Epithelial cell of proximal tubule (primary cell): ENCODE data around the gene PPP2R5A. TPM values are rescaled to one million over a fixed set of nuclear protein-coding genes. Genes with fewer than 3 reads are reported as not detected.

Experiments
- DNase-seq: peaks from one replicate; pipeline ENCODE4 v3.0.0-alpha.2; 2011; ENCODE audit warnings: low read depth
- H3K4me3 ChIP-seq: 2 replicates; pipeline ENCODE4 v1.5.1; 2011; ENCODE audit warnings: low read depth, mild to moderate bottlenecking, low read length
- CTCF ChIP-seq: conservative IDR thresholded peaks from 2 replicates; pipeline ENCODE4 v1.5.1; 2012; ENCODE audit warnings: low read depth, mild to moderate bottlenecking, low read length
- total RNA-seq: library from RNA; depleted of rRNA; stranded (reverse); fragments of >200 nt; gene quantifications from 2 replicates; pipeline ENCODE4 v1.2.3, GENCODE V29; 2015

PPP2R5A gene
- total RNA-seq, 1 donor from 2014 or later = 31.2 TPM

GRCh38 chr1:212255705-212256307 lies 29.4 kb upstream of the PPP2R5A start:
- H3K4me3 ChIP-seq = no peak overlapping the region
- TF ChIP-seq CTCF = no peak
- no peak for DNase-seq

- no peak for TF ChIP-seq CTCF
- DNase-seq = no peak
Observed at GRCh38 chr1:212256369-212256768, 28.8 kb upstream of the PPP2R5A start.

DNA sequence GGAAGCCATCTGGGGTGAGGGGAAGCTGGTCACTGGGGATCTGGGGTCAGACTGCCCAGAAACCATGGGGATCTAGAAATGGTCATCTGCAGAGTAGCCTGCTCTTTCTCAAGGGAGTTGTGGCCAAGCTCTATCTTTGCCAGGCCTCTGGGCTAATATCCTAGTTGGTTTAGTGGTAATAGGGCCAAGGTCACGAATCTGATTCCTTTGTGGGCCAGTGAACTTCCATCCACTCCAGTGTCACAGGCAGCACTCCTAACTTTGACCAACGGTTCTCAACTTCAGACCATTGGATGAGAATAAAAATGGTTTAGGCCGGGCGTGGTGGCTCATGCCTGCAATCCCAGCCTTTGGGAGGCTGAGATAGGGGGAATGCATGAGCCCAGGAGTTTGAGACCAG lies 28.1 kb upstream of the PPP2R5A start:
- H3K4me3 ChIP-seq = no peak overlapping the region
- DNase-seq = no peak
- TF ChIP-seq CTCF = no peak

More at GRCh38 chr1:212256369-212256768, 28.8 kb upstream of the PPP2R5A start:
- H3K4me3 ChIP-seq = no peak overlapping the region

DNA sequence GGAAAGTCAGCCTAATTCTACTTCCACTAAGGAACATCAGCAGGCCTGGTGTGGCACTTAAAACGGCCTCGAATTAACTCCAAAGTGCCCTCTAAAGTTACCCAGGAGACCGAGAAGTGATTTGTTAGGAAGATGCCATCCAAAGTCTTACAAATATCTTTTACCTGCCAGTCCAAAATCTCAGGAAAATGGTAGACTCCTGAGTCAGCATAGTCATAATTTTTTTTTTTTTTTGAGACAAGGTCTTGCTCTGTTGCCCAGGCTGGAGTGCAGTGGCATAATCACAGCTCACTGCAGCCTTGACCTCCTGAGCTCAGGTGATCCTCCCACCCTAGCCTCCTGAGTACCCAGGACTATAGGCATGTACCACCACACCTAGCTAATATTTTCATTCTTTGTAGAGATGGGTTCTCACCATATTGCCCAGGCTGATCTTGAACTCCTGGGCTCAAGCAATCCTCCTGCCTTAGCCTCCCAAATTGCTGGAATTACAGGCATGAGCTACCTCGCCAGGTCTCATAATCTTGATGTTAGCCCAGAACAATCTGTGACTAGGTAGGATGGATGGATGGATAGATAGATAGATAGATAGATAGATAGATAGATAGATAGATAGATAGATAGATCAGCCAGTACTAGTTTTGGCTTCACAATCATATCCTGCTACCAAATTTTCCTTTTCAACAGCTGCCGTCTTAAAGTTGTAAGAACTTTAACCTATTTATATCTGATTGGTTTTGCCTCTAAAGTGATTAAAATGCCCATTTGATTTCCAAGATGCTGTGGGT lies 25.3 kb upstream of the PPP2R5A start:
- H3K4me3 ChIP-seq = no peak overlapping the region
- no peak for DNase-seq
- TF ChIP-seq CTCF = no peak

DNA sequence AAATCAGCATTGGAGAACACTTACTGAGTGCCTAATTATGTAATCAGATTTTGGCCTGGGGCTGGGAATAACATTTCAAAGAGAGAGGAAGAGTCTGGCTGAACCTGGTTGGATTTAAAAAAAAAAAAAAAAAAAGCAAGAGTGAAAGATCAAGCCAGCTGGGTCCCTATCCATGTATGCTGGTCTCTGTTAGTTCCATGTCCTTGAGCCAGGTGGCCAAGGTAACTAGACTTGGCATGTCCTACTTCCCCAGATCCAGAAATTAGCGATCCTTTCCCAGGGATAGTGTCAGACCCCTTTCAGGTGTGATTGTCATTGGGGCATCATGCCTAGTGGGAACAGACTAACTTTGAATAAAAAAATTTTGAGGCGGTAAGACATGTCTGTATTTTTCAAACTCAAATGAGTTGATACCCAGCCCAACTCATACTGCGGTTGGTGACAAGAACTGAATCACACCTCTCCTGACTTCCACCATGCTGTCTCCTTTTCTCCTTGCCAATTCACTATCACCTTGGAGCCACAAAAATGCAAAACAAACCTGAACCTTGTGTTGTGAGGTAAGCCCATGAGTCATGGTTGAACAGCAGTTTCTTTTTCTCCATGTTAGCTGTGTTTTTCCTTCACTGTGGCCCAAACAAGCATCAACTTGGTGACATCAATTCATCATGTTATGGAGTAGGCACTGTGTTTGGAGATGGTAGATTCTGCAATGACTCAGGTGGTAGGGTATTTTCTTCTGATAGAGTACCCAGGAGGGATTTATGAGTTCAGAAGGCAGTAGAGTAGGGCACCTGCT lies 24.5 kb upstream of the PPP2R5A start:
- peak; percentile 93 for DNase-seq
- H3K4me3 ChIP-seq = no peak overlapping the region
- TF ChIP-seq CTCF = no peak

DNA sequence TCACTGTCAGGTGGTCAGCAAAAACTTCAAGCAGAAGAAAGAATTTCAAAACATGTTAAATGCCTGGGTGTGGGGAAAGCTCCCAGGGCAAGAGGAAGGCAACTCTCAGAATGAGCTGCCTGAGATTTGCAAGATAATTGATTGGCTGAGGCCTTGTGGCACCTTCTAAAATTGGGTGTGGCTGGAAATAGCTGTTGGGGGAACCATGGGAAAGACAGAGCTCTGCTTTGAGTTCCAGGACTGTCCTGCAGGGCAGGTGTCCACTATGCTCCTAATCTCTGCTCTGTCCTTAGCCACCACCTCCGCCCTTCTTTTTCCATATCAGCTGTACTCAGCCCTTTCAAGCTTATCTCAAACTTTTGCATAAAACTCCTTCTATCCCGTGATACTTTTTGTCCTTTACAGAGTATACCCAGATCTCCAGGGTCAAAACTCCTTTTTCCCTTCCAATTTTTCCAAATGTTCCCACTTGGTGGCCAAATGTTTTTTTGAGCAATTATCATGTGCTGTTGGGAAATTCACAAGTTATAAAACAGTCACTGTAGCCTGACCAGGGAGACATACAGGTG lies 23.8 kb upstream of the PPP2R5A start:
- H3K4me3 ChIP-seq = no peak overlapping the region
- no peak for TF ChIP-seq CTCF
- no peak for DNase-seq
